ENCODE data around the gene PIM2.

PIM2 gene

DNA sequence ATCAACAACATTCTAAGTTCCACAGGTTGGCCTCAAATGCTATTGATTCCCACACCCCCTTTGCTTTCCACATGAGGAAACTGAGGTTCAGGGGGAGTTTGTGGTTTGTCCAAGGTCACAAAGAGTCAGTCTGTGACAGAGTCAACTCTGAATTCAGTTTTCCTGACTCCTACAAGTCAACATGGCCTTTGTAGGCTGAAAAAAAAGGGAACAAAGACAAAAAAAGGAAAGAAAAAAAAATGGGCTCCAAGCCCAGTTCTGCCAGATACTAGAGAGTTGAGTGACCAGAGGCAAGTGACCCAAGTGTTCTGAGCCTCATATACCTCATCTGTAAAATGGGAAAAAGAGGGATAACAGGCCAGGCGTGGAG lies 16.5 kb upstream of the PIM2 start:
- no peak for DNase-seq (ENCODE audit: low read depth)

DNA sequence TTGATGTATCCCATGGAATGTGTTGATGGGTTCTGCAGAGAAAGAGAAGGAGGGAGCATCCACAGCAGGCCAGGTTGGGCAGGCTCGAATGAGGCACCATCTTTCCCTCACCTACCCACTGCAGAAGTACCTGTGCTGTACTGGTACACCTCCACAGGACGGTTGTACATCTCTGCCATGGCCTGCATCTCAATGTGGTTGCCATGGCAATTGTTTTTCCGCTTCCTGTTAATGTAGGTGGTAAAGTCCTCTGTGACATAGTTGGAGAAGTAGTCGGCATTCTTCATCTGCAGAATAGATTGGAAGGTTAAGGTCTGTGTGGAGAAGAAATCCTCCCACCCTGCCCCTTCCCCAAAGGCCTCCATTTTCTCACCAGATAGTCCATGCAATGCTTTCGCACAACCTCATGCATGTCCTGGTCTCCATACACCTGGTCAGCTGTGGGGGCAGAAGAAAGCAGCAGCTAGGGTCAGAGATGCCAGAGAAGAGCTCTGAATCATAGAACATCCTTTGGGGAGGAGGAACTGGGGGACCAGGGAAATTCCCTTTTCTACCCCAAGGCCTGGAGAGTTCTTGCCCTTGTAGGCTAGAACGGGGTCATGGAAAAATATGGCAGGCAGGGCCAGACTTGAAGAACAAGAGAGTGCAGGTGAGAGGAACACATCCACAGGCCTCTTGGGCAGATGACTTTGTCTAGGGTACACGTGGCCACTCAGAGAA lies 15.9 kb upstream of the PIM2 start:
- DNase-seq (ENCODE audit: low read depth) = no peak

DNA sequence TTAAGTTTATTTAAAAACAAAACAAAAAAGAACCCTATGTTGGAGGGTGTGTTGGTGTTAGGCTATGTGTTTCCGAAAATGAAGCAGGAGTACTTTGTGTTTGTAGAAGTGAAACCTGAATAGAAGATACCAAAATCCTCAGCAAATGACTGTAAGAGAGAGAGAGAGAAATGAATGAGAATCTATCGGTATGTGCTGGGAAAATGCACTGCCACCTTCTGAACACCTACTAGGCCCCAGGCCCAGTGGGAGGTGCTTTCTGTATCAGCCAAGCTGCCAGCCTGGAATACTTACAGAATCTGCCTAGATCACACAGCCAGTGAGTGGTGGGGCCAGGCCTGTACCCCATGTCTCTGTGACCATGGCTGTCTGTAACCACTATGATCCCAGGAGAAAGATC lies 14.9 kb upstream of the PIM2 start:
- DNase-seq (ENCODE audit: low read depth) = no peak

DNA sequence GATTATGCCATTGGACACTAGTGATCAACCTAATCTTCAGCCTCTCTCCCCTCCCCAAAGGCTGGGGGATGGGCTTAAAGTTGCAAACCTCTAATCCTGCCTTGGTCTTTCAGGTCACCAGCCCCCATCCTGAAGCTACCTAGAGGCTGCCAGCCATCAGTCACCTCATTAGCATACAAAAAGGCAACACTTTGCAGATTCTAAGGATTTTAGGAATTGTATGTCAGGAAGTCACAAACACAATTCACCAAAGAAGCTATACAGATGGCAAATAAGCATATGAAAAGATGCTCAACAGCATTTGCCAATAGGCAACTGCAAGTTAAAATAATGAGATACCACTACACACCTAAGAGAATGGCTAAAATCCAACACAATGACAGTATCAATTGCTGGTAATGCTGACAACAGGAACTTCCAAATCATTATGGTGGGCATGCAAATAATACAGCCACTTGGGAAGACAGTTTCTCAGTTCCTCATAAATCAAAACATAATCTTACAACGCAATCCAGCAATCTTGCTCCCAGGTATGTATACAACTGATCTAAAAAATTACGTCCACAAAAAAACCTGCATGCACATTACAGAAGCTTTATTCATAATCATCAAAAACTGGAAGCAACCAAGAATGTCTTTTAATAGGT lies 9.0 kb upstream of the PIM2 start:
- DNase-seq (ENCODE audit: low read depth) = no peak

DNA sequence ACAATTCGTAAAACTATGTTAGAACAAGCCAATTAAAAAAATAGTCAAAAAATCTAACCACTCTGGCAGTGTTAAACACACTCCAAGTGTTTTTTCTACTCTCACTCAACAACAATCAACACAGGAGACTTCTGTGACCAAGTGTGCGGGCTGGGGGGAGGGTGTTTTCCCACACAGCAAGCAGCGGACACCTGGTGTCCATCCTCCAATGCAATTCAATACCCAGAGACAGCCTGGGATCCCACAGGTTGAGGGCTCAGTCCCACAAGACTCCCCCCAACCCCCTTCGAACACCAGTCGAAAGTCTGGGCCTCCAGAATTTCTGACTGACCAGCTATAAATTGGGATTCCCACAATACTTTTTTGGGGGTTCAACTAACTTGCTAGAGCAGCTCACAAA lies 8.3 kb upstream of the PIM2 start:
- no peak for DNase-seq (ENCODE audit: low read depth)

DNA sequence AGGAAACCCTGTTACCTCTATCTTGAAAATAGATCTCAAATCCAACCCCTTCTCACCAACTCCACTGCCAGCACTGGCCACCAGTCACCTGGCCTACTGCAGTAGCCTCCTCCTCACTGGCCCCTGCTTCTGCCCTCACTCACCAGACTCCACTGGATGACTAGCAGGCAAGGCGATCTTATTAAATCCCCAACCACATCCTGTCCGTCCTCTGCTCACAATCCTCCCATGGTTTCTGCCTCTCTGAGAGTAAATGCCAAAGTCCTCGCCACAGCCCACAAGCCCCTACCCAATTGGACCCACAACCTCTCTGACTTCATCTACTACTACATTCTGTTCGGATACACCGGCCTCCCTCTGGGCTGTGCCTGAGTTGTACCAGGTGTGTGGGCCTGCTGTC lies 5.4 kb upstream of the PIM2 start:
- no peak for DNase-seq (ENCODE audit: low read depth)

DNA sequence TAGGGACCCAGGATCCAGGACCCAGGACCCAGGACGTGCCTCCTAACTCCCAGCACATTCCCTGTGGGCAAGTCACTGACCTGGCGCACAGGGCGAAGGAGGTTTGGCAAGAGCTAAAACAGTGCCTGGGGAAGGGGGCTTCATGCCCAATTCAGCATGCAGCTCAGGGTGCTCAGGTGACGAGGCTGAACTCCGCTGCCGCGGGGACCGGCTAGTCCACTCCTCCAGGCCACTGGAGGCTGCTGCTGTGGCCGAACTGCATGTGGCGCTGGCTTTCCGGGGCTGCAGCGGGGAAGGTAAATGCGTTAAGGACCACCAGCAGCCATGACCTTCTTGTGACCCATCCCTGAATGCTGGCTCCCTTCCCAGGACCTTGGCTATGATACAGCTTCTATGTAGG lies 4.9 kb upstream of the PIM2 start:
- no peak for DNase-seq (ENCODE audit: low read depth)

DNA sequence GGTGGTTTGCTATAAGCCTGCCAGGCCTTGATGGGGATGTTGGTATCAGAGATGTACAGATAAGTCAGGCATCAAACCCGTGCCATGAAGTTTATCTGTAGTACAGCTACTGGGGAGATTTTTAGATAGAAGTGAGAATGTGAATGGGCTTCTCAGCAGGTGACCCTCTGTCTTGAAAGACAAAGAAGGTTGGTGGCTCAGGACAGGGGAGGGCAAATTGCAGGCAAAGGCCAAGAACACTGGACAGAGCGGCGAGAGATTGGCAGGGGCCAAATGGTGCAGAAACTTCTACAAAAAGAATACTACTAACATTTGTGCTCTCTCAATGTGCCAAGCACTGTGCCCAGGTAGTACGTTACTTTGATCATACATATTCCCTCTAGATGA lies 1.9 kb upstream of the PIM2 start:
- no peak for DNase-seq (ENCODE audit: low read depth)

DNA sequence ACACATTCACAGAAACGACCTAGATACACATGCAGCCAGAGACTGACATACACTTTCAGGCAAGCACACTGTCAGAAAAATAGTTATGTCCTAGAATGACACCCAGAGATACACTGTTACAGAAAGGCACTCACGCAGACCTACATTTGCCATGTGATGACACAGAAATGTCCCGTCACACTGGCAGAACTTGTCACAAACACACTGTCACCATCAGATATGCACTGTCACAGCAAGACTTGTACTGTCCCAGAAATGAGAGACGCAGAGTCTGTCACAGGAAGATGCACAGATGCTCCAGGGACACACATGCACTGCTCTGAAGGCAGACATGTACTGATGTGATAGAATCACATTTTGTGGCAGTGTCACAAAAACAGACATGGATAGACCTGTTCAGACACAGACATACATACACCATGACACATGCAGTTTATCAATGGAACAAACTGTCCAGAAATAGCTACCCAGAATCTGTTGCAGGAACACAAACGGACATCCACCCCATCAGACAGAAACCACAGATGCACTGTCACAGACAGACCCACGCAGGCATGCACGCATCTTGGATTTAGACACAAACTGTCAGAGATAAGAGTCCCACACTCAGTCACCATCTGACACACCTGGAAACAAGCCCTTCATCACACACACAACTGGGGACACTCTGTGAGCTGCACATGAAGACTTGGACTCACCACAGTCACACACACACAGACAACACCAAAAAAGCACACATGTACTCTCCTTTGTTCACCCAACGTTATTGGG lies 1.3 kb upstream of the PIM2 start:
- no peak for DNase-seq (ENCODE audit: low read depth)

DNA sequence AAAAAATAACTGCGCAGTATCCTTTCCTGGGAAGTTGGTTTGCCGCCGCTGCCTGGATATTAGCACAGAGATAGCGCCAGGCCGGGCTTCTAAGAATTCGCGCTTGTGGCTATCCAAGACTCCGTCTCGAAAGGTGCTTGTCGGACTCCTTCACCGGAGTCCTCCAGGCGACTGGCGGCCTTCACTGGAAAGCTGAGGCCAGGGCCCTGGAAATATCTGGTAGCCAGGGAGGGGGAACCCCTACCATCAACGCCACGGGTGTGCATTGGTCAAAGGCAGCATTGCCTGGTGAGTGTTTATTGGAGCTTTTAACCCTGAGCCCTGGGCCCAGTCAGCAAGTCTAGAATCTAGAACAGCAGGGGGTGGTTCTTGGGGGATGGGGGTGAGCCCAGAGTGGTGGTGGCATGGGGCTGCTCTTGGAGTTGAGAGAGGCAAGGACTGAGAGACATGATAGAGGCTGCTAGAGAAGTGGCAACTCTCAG lies 577 bp upstream of the PIM2 start:
- peak; percentile 45 for DNase-seq (ENCODE audit: low read depth)

DNA sequence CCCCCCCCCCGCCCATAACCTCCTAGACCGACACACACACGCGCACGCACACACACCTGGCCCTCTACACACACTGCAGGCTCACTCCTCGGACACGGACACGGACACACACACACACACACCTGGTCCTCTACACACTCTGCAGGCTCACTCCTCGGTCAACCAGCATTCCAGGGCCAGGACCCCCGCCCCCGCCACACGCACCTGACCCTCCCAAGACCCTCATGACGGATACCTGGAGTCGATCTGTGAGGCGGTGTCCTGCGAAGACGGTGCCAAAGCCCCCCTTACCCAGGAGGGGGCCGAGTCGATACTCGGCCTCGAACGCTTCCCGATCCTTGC lies 552 bp downstream of the PIM2 start:
- no peak for DNase-seq (ENCODE audit: low read depth)

DNA sequence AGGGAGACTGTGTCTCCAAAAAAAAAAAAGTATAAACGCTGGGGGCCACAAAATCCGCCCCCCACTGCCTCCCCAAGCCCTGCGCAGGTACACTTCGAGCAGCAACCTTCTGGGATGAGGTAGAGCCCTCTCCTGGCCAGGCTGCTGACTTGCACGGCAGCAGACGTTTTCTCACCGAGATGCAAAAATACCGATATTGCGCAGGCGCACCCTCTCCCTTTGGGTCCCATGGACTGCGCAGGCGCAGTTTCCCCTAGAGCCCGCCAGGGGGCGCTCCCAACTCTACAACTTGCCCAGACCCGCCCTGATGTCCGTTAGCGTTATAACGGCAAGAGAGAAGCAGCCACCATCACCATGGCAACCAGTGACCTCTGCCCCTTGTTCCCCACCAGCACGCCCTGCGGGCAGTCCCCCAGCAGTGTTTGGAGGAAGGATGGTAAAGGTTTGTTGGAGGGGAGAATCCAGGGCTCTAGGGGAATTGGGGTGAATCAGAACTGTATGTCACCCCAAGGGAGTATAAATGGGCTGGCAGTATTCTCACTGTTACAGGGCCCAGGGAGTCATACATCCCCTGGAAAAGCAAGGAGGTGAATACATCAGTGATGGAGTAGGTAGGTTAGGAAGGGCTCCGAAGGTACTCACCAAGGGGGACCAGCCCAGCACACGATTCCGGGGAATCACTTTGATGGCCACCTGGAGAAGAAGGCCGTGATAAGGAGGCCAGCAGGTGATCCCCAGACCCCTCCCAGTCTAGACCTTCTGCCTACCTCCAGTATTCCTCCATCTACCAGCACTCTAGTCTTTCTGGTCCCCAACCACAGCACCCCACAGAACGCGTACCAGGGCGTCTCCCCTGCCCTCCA lies 1.5 kb downstream of the PIM2 start:
- DNase-seq (ENCODE audit: low read depth) = peak; percentile 89

DNA sequence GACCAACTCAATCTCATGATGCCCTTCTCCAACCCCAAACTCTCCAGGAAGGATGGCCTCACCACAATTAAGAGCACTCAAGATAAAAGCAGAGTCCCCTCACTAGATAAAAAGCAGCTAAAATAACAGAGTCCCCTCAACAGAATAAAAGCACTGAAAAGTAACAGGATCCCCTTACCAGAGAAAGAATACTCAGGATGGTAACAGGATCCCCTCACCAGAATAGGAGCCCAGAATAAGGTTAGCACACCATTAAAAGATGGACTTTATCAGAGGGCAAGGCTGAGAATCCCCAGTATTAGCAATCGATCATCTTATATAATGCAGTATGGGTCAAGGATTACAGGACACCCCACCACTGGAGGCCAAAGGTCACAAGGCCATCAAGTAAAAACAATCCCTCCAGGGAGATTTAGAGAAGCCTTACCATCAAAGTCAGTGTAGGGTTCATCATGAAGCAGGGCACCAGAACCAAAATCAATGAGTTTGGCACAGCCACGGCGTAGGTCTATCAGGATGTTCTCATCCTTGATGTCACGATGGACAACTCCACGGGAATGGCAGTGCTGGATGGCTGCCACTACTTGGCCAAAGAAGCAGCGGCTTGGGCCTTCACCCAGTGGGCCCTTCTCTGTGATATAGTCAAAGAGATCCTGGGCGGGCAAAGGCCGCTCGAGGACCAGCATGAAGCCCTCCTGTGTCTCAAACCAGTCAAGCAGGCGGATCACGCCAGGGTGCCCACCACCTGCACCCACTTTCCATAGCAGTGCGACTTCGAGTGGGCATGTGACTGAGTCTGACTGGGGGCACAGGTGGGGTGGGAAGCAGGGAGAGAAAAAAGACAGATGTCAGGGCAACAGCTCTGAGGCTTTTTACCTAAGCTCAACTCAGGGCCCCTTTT lies 4.0 kb downstream of the PIM2 start:
- no peak for DNase-seq (ENCODE audit: low read depth)

DNA sequence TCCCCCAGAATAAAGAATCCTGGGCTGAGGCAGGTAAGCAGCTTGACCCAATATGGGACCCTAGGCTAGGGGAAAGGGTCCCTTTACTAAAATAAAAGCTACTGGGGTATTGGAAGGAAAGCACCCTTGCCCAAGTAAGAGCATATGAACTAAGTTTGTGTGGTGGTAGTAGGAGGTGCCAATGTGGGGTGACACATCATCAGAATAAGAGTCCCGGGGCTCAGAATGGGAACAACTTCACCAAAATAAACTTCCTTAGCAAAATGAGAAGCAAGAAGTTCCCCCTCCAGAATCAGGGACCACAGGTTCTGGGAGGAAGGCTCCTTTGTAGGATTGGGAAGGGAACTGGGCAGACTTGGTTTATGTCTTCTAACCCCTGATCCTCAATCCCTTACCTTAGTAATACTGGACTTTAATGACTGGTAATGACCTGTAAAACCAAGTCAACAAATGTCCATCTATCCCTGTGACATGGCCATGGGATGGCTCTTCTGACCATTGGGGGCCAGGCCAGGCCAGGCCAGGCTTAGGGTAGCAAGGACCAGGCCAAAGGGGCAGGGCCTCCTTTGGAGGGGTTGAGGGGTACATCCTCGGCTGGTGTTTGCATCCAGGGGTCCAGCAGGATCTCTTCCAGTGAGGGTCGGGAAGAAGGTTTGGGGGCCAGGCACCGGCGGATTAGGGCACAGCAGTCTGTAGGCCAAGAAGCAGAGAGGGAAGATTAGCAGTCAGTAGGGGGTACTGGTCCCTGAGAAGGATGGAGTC lies 5.0 kb downstream of the PIM2 start:
- no peak for DNase-seq (ENCODE audit: low read depth)

DNA sequence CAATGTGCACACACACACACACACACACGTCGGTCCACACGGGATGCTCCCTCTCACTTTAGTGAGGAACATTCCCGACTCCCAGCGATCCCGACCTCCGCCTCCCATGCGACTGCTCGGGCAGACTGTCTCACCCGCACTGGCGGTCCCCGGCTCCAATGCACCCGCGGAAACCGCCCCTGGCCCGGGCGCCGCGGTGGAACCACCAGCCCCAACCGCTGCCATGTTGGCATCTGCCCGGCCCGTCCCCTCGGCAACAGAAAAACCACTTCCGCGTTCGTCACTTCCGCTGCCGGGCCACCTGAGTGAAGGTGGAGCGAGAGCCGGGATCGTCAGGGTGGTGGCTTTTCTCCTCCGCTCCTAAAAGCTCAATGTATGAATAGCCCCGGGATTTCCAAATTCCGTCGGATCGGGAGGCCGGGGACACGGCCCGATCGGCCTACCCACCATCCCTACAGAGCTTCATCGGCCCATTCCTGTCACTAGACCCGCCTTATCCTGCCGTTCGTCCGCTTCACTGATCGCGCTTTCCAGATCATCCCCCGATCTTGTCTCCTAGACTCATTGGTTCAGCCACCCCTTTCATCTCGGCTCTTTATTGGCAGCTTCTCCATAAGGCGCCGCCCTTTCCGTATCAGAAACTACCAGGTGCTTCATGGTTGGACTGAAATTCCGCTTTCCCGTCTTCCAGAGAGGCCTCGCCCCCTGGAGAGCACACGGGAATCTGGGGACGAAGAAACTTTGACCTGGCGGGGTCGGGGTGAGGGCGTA lies 7.2 kb downstream of the PIM2 start, which contains the start of gene SLC35A2:
SLC35A2 (minus strand) TSS at position 235 of the 771 bp plus-strand sequence; CDS start at position 225, 10 bp downstream.
- peak; percentile 74 for DNase-seq (ENCODE audit: low read depth)

DNA sequence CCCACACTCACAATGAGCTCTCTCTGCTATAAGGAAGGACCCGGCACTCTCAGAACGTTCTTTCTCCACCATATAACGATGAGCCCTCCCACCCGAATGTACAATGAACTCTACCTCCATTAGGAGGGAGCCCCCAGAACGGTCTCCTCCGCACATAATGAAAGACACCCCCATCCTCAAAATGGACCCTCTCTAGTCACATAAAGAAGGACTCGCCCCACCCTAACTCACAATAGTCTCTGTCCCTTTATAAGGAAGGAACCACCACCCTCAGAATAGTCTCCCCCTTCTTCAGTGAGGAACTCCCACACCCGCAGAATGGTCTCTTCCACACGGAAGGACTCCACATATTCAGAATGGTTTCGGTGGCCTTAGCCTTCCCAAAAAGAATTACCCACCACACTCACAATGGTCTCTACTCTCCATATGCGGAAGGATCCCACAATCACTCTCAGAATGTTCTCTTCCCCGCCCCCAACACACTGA lies 7.9 kb downstream of the PIM2 start:
- DNase-seq (ENCODE audit: low read depth) = peak; percentile 24

DNA sequence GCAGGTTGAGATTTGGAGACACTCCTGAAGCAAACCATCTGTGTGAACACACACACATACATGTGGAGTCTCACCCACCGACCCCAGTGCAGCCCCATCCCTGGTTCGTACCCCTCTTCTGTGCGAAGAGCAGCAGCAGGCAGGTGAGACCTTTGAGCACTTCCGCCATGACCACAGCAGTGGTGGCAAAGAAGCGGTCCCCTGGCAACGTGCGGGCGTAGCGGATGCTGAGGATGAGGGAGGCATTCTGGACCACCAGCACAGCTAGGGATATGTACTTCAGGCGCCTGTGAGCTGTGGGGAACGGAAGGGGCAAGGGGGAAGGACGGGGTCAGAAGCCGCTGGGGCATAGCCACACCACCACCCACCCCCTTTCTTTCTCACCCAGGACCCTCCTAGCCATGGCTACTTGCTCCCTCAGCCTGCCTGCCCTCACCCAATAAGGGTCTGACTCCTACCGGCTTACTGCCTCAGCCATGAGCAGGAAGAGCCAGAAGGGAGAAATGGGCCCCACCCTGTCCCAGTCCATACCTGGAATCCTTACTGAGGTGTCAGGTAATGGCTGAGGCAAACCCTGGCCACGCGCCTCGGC lies 9.0 kb downstream of the PIM2 start:
- DNase-seq (ENCODE audit: low read depth) = no peak

DNA sequence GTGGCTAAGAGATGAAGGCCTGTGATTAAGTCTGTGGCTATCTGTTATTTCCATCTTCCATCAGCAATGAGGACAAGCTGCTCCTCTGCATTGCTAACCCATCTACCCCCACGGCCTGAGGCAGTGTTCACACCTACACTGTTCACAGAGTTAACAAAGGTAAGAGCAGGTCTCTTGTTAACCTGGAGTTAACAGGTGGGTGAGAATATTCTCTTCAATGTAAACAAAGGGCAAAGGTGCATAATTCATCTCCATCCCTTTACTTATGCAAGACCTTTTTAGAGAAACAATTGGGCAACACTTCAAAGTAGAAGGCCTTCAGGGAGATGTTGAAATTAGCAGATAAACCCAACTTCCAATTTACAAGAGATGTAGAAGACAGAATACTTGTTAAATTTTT lies 10.2 kb downstream of the PIM2 start:
- DNase-seq (ENCODE audit: low read depth) = no peak

All from ELR (cell line).